Natural killer cell treated with Interleukin-12 subunit alpha and Interleukin-12 subunit beta and Interleukin-15 and Interleukin-18, amount 100 ng/mL, for 72 hours (primary cell): Measurements from ENCODE around the gene S100A16. TPM values are rescaled to one million over a fixed set of nuclear protein-coding genes. Genes with fewer than 3 reads are reported as not detected.
A peak's percentile ranks its signal among the peaks of the same experiment; 100 is the strongest.
"Not testable (repeated sequence)": the region's sequence is repeated elsewhere in the genome, so short reads cannot be mapped to it uniquely, and the experiment has no call there.

ENCODE experiments used
- ATAC-seq, 2 donors: fragments of 150-1000 bp; cut with Tn5 transposase in 1 of 2; sonication (Bioruptor Pico), chemical (Tn5 transposase) in 1 of 2; 2 replicates each; pipeline ENCODE4 v1.10.0; 2021
- DNase-seq: peaks from one replicate; pipeline ENCODE4 v3.0.0; 2022; ENCODE audit warnings: low spot score
- H3K27ac Mint-ChIP-seq, 2 donors: 1 replicate in 1 of 2; 2 replicates in 1 of 2; pipeline ENCODE4 v1.8.0; 2022; ENCODE audit warnings: mixed read lengths in 2 of 2, mild to moderate bottlenecking in 1 of 2, moderate library complexity in 1 of 2
- H3K27me3 Mint-ChIP-seq, 2 donors: 1 replicate in 1 of 2; 2 replicates in 1 of 2; pipeline ENCODE4 v1.8.0; 2022; ENCODE audit warnings: mixed read lengths in 2 of 2
- H3K36me3 Mint-ChIP-seq: one replicate; pipeline ENCODE4 v1.8.0; 2022; ENCODE audit warnings: mixed read lengths
- H3K4me1 Mint-ChIP-seq, 2 donors: 1 replicate in 1 of 2; 2 replicates in 1 of 2; pipeline ENCODE4 v1.8.0; 2022; ENCODE audit warnings: low read depth in 2 of 2, mixed read lengths in 2 of 2, mild to moderate bottlenecking in 1 of 2
- H3K4me3 Mint-ChIP-seq: one replicate; pipeline ENCODE4 v1.8.0; 2022; ENCODE audit warnings: mixed read lengths
- H3K9me3 Mint-ChIP-seq: 2 replicates; pipeline ENCODE4 v1.8.0; 2022; ENCODE audit warnings: mixed read lengths
- total RNA-seq, 2 donors: library from RNA; stranded (reverse); gene quantifications; one replicate each; pipeline ENCODE4 v1.2.3, GENCODE V29; 2022

Gene S100A16
- total RNA-seq, 2 donors from 2014 or later: not detected

GRCh38 chr1:153582836-153583235, 30.1 kb downstream of the S100A16 start:
- H3K4me3 Mint-ChIP-seq, H3K4me1 Mint-ChIP-seq, H3K27ac Mint-ChIP-seq, ATAC-seq, DNase-seq, H3K9me3 Mint-ChIP-seq, H3K36me3 Mint-ChIP-seq: not testable (repeated sequence)
- peaks cover 28 to 38% of the 10 kb centered on the region in 2 donors for H3K27me3 Mint-ChIP-seq

DNA sequence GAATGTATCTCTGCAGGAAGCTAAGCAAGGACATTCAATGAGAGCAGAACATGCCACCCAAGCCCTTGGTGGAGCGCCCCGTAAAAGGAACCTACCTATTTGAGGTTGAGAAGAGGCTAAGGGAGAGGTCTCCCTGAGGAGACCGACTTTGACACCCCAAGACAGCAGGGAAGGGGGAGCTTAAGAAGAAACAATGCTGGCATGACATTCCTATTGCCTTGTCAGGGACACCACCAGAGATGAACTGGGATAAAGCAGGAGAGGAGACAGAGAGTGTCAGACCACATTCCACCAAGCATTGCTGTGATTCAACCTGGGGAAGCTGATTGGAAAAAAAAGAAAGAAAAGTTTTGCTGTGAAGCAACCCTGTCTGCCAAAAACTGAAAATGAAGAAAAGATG, 34.0 kb downstream of the S100A16 start:
- H3K4me3 Mint-ChIP-seq: no peak overlapping the region
- no peaks in the 10 kb centered on the region for H3K36me3 Mint-ChIP-seq
- peaks cover 23 to 24% of the 10 kb centered on the region in 2 donors for H3K27me3 Mint-ChIP-seq
- no peaks in the 10 kb centered on the region for H3K4me1 Mint-ChIP-seq
- no peaks in the 10 kb centered on the region for H3K9me3 Mint-ChIP-seq
- ATAC-seq: no peak
- H3K27ac Mint-ChIP-seq: no peak overlapping the region
- DNase-seq: no peak

DNA sequence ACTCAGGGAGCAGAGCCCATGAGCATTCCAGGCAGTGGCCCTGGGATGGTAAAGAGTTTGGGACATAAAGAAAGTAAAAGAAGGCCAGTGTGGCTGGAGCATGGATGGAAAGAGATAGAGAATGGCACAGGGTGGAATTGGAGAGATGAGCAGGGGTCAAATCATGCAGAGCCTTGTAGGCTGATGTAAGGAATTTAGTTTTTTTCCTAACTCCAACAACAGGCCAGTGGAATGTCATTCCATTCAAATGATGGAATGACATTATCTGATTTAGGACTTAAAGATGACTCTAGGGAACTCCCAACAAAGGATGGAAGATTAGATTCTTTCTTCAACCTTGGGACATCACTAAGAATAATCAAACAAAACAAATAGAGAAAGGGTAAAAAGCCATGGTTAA, 34.4 kb downstream of the S100A16 start:
- Mint-ChIP-seq H3K27me3 (peaks cover 23% of the 10 kb centered on the region in 2 donors), H3K27ac (no peak overlapping the region), H3K4me1 (no peaks in the 10 kb centered on the region), H3K4me3 (no peak overlapping the region), H3K9me3 (no peaks in the 10 kb centered on the region), H3K36me3 (no peaks in the 10 kb centered on the region)
- DNase-seq: no peak
- ATAC-seq: no peak

DNA sequence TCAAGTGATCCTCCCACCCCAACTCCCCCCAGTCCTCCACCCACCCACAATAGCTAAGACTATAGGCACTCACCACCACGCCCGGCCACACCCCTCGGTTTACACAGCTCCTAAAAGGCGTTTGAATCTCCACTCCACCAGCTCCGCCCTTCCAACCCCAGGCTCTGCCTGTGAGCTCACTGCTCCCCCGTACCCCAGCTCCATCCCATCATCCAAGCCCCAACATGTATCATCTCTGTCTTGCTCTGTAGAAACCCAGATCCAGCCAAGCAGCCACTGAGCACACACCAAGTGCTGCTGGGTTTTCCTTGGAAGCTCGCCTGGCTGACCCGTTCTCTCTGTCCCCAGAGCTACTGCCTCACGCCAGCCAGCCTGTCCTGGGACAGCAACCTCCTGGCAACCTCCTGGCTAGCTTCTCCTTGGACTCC, 35.3 kb downstream of the S100A16 start:
- Mint-ChIP-seq H3K27ac (no peak overlapping the region), H3K4me1 (peaks cover 7 to 8% of the 10 kb centered on the region in 2 donors), H3K27me3 (peaks cover 23% of the 10 kb centered on the region in 2 donors), H3K36me3 (no peaks in the 10 kb centered on the region), H3K9me3 (no peaks in the 10 kb centered on the region), H3K4me3 (no peak overlapping the region)
- DNase-seq (no peak), ATAC-seq (no peak)

GRCh38 chr1:153577138-153577537, 35.8 kb downstream of the S100A16 start:
- no peaks in the 10 kb centered on the region for H3K36me3 Mint-ChIP-seq
- H3K4me3 Mint-ChIP-seq: no peak overlapping the region
- H3K27ac Mint-ChIP-seq: no peak overlapping the region
- DNase-seq (no peak), ATAC-seq (no peak)
- H3K27me3 Mint-ChIP-seq: peaks cover 23% of the 10 kb centered on the region in 2 donors
- no peaks in the 10 kb centered on the region for H3K9me3 Mint-ChIP-seq
- peaks cover 9 to 10% of the 10 kb centered on the region in 2 donors for H3K4me1 Mint-ChIP-seq

DNA sequence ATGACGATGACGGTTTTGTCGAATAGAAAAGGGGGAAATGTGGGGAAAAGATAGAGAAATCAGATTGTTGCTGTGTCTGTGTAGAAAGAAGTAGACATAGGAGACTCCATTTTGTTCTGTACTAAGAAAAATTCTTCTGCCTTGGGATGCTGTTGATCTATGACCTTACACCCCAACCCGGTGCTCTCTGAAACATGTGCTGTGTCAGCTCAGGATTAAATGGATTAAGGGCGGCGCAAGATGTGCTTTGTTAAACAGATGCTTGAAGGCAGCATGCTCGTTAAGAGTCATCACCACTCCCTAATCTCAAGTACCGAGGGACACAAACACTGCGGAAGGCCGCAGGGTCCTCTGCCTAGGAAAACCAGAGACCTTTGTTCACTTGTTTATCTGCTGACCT, 37.4 kb downstream of the S100A16 start:
- not testable (repeated sequence) for DNase-seq, H3K4me3 Mint-ChIP-seq, H3K36me3 Mint-ChIP-seq, H3K9me3 Mint-ChIP-seq, ATAC-seq, H3K27ac Mint-ChIP-seq
- Mint-ChIP-seq H3K4me1 (peaks cover 10 to 12% of the 10 kb centered on the region in 2 donors), H3K27me3 (peaks cover 29 to 34% of the 10 kb centered on the region in 2 donors)

- ATAC-seq, DNase-seq: not testable (repeated sequence)
- peaks cover 10 to 12% of the 10 kb centered on the region in 2 donors for H3K4me1 Mint-ChIP-seq
These were observed 37.9 kb downstream of the S100A16 start for GRCh38 chr1:153575081-153575491.

DNA sequence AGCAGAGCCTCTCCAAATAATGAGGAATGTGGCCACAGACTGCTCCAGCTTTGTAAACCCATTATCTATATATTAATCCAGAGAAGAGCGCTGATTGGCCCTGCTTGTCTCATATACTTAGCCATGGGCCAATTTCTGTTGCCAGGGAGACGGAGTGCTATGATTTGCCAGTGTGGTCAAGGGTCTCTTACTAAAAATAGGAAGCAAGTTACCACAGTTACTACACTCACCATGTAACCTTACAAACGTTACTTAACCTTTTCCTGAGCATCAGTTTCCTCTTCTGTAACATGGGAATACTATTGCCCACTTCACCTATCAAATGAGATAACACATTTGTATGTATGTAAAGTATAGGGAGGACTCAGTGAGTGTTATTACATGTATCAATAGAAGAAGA, 39.6 kb downstream of the S100A16 start:
- Mint-ChIP-seq H3K4me3 (no peak overlapping the region), H3K36me3 (no peaks in the 10 kb centered on the region), H3K4me1 (peaks cover 15 to 17% of the 10 kb centered on the region in 2 donors), H3K27ac (peak overlapping the region in 1 of 2 donors; percentile 77), H3K27me3 (peaks cover 28 to 30% of the 10 kb centered on the region in 2 donors), H3K9me3 (no peaks in the 10 kb centered on the region)
- no peak for DNase-seq
- ATAC-seq: no peak

More at GRCh38 chr1:153575081-153575491, 37.9 kb downstream of the S100A16 start:
- H3K27me3 Mint-ChIP-seq: peaks cover 32 to 35% of the 10 kb centered on the region in 2 donors
- not testable (repeated sequence) for H3K36me3 Mint-ChIP-seq, H3K27ac Mint-ChIP-seq, H3K9me3 Mint-ChIP-seq, H3K4me3 Mint-ChIP-seq

DNA sequence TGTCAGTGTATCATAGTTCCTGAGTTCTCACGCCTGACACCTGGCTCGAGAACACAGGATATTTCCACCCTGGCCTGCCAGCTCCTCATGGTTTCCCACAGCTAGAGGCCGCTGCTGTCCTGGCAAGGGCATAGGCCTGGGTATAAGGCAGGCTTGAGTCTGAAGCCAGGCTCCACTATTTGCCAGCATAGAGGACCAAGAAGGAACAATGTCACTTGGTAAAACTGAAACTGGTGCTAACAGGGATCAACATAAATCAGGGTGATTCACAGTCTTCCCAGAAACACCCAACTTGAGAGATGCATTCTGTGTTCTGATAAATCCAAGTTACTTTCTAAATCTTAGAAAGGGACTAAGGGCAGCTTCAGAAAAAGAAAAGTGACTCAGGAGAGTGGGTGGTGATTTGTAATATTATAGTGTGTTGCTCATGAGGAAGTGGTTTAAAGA, 40.3 kb downstream of the S100A16 start:
- H3K36me3 Mint-ChIP-seq: no peaks in the 10 kb centered on the region
- H3K27me3 Mint-ChIP-seq: peaks cover 20 to 22% of the 10 kb centered on the region in 2 donors
- no peak overlapping the region for H3K4me3 Mint-ChIP-seq
- no peaks in the 10 kb centered on the region for H3K9me3 Mint-ChIP-seq
- no peak for DNase-seq
- ATAC-seq: peak; percentile 74 to 78
- H3K4me1 Mint-ChIP-seq: peaks cover 21 to 23% of the 10 kb centered on the region in 2 donors
- H3K27ac Mint-ChIP-seq: peak overlapping the region in 1 of 2 donors; percentile 77

DNA sequence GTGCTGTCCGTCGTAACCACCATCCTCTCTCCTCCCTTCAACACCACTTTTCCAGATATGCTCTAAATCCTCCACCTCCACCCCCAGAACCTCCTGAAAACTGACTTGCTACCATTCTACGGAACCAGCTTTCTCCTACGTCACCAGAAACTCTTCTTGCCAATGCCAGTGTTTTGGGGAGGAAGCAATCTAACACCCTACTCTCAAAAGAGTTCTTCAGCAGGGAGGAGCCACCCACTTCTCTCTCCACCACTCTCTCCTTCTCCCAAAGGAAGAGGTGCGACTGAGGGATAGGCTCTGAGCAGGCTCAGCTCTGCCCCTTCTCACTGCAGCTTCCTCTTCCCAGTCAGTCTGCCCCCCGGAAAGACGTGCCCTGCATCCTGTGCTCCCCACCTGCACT, 41.2 kb downstream of the S100A16 start:
- Mint-ChIP-seq H3K27ac (peak overlapping the region in 1 of 2 donors; percentile 77), H3K27me3 (peaks cover 16 to 17% of the 10 kb centered on the region in 2 donors), H3K9me3 (no peaks in the 10 kb centered on the region), H3K4me3 (no peak overlapping the region), H3K36me3 (no peaks in the 10 kb centered on the region), H3K4me1 (peaks cover 25 to 28% of the 10 kb centered on the region in 2 donors)
- no peak for ATAC-seq
- no peak for DNase-seq

GRCh38 chr1:153570874-153571273, 42.1 kb downstream of the S100A16 start:
- no peaks in the 10 kb centered on the region for H3K36me3 Mint-ChIP-seq
- ATAC-seq (no peak), DNase-seq (no peak)
- no peak overlapping the region for H3K27ac Mint-ChIP-seq
- H3K4me1 Mint-ChIP-seq: peaks cover 32 to 34% of the 10 kb centered on the region in 2 donors
- no peak overlapping the region for H3K4me3 Mint-ChIP-seq
- peaks cover 16 to 17% of the 10 kb centered on the region in 2 donors for H3K27me3 Mint-ChIP-seq
- no peaks in the 10 kb centered on the region for H3K9me3 Mint-ChIP-seq

DNA sequence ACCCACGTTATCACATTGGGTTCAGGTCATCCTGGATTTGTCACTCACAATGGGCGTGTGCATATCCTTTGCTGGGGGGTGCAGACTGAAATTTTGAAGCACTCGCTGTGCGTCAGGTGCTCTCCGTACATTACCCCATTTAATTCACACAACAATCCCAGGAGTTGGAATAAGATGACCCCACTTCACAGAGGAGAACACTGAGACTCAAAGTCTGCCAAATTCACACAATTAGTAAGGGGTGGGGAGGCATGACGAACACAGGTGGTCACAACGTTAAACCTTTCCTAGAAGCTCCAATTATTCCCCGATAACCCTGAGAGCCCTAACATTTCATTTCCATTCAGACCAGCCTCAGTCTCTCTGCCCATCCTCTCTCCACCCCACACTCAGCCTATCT, 43.5 kb downstream of the S100A16 start:
- Mint-ChIP-seq H3K27me3 (peaks cover 16 to 17% of the 10 kb centered on the region in 2 donors), H3K4me1 (peaks cover 35 to 38% of the 10 kb centered on the region in 2 donors), H3K9me3 (no peaks in the 10 kb centered on the region), H3K4me3 (no peak overlapping the region), H3K27ac (peak overlapping the region in 1 of 2 donors; percentile 45), H3K36me3 (no peaks in the 10 kb centered on the region)
- no peak for ATAC-seq
- DNase-seq: no peak

DNA sequence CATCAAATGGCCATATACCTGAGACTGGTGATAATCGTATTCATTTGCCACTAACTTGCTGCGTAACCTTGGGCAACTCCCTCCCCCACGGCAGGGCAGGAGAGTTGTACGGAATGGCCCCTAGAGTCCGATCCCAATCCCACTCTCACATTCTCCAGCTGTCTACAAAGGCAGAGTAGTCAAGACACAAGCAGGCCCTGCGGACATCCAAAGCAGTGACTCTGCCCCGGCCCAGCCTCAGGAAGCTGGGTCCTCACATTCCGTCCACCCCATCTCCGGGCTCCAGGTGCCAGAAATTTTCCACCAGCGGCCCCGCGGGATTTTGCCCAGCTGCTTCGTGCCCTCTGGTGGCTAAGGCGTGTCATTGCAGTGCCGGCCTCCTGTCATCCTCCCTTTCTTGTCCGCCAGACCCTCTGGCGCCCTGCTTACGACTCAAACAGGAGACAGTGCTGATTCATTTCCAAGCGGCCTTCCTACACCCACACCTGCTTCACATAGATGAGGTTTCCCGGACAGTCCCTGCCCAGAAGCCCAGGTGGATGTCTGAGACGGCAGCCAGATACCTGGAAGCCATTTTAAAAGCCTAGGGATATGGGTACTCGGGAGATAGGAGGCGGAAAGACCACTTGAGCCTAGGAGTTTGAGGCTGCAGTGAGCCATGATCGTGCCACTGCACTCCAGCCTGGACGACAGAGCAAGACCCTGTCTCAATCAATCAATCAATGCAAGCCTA, 44.4 kb downstream of the S100A16 start:
- H3K4me3 Mint-ChIP-seq: peak overlapping the region; percentile 45
- H3K4me1 Mint-ChIP-seq: peaks cover 35 to 38% of the 10 kb centered on the region in 2 donors
- H3K27ac Mint-ChIP-seq: peak overlapping the region; percentile 70 to 91
- peaks cover 16 to 17% of the 10 kb centered on the region in 2 donors for H3K27me3 Mint-ChIP-seq
- DNase-seq (peak; percentile 78), ATAC-seq (peak; percentile 34)
- H3K9me3 Mint-ChIP-seq: no peaks in the 10 kb centered on the region
- H3K36me3 Mint-ChIP-seq: no peaks in the 10 kb centered on the region

- DNase-seq (no peak), ATAC-seq (no peak)
- H3K4me1 Mint-ChIP-seq: peaks cover 30 to 31% of the 10 kb centered on the region in 2 donors
- H3K4me3 Mint-ChIP-seq: peak overlapping the region; percentile 30
- peaks cover 16 to 17% of the 10 kb centered on the region in 2 donors for H3K27me3 Mint-ChIP-seq
- H3K27ac Mint-ChIP-seq: peak overlapping the region; percentile 70 to 91
- no peaks in the 10 kb centered on the region for H3K9me3 Mint-ChIP-seq
- no peaks in the 10 kb centered on the region for H3K36me3 Mint-ChIP-seq
These were observed 45.1 kb downstream of the S100A16 start for GRCh38 chr1:153567621-153568366.
